HepG2 (cell line): ENCODE results near the gene KIAA0408. TPM values are rescaled to one million over a fixed set of nuclear protein-coding genes. Genes with fewer than 3 reads are reported as not detected.

Experiments used
- ATAC-seq: fragments of 200-7000 bp; cut with Tn5 transposase; 3 replicates; pipeline ENCODE4 v1.9.1; 2020; ENCODE audit warnings: mild to moderate bottlenecking, moderate library complexity
- BruUV-seq: library from RNA; stranded (reverse); fragments of 400-500 nt; replicated peaks from 2 replicates; lab custom pipeline; 2021; lab: Mats Ljungman, UMichigan
- CTCF ChIA-PET: fragments of 300-600 bp; formaldehyde crosslinking; extraction: SDS; loops from one replicate; lab custom pipeline; 2021; ENCODE audit warnings: low total read pairs, inconsistent platforms, low intra/inter-chr PET ratio; lab: Yijun Ruan, JAX
- POLR2A ChIA-PET: fragments of 350-600 bp; sonication (Branson Sonifier 250); formaldehyde crosslinking; loops from one replicate; lab custom pipeline; 2020; ENCODE audit warnings: antibody characterized with exemption, inconsistent platforms; lab: Yijun Ruan, JAX
- DNase-seq: peaks from one replicate; pipeline ENCODE4 v3.0.0-alpha.2; 2015; ENCODE audit warnings: low spot score
- FAIRE-seq: peaks from 3 replicates; lab custom pipeline; 2011; peaks lifted over from hg19 to GRCh38; lab: Jason Lieb, UNC
- H2AFZ ChIP-seq: one replicate; pipeline ENCODE4 v1.6.1; 2011; ENCODE audit warnings: low read length, inconsistent platforms
- H3K27ac ChIP-seq: fragments of 300-600 bp; 3 replicates; pipeline ENCODE4 v1.8.0; 2011; ENCODE audit warnings: mixed run types, mild to moderate bottlenecking, mixed read lengths, low read length, inconsistent platforms; ENCODE audit not compliant: insufficient read depth; ENCODE audit errors: extremely low read length
- H3K27me3 ChIP-seq, 2 experiments: fragments of 200-600 bp in 1 of 2; 2 replicates in 1 of 2; 3 replicates in 1 of 2; pipeline versions ENCODE4 v1.6.0 to v1.8.0; 2011; ENCODE audit warnings: low read length in 2 of 2, mild to moderate bottlenecking in 2 of 2, moderate library complexity in 2 of 2, inconsistent platforms in 1 of 2; ENCODE audit not compliant: insufficient read depth in 2 of 2, control insufficient read depth in 1 of 2
- H3K36me3 ChIP-seq, 2 experiments: fragments of 200-600 bp in 1 of 2; replicated peaks in 1 of 2; 2 replicates in 1 of 2; 3 replicates in 1 of 2; pipeline versions ENCODE4 v1.5.1 to v1.8.0; 2011; ENCODE audit warnings: low read length in 2 of 2, inconsistent platforms in 1 of 2; ENCODE audit not compliant: insufficient read depth in 2 of 2, control insufficient read depth in 1 of 2
- H3K4me1 ChIP-seq: 2 replicates; pipeline ENCODE4 v1.5.1; 2012; ENCODE audit warnings: low read length, inconsistent platforms; ENCODE audit not compliant: insufficient read depth
- H3K4me2 ChIP-seq: 2 replicates; pipeline ENCODE4 v1.6.0; 2011; ENCODE audit warnings: low read depth, low read length, inconsistent platforms
- H3K4me3 ChIP-seq, 3 experiments: fragments of 200-600 bp in 1 of 3; sonication (generic), shearing (Covaris generic) in 1 of 3; replicated peaks in 1 of 3; 2 replicates each; pipeline ENCODE4 v1.5.1; 2011 to 2016; ENCODE audit warnings: low read length in 3 of 3, inconsistent platforms in 2 of 3, low read depth in 2 of 3, mild to moderate bottlenecking in 2 of 3, control low read depth in 1 of 3, mixed read lengths in 1 of 3; ENCODE audit not compliant: insufficient read depth in 1 of 3
- H3K79me2 ChIP-seq: one replicate; pipeline ENCODE4 v1.6.1; 2011; ENCODE audit warnings: low read length, inconsistent platforms; ENCODE audit not compliant: insufficient read depth
- H3K9ac ChIP-seq: 2 replicates; pipeline ENCODE4 v1.6.0; 2011; ENCODE audit warnings: mild to moderate bottlenecking, low read depth, low read length, inconsistent platforms; ENCODE audit not compliant: insufficient read depth
- H3K9me3 ChIP-seq: 2 replicates; pipeline ENCODE4 v1.5.1; 2012; ENCODE audit warnings: mild to moderate bottlenecking, low read length
- H4K20me1 ChIP-seq: 2 replicates; pipeline ENCODE4 v1.6.0; 2011; ENCODE audit warnings: inconsistent platforms, mild to moderate bottlenecking, low read length, moderate library complexity; ENCODE audit not compliant: insufficient read depth
- ARNT2 ChIP-seq: sonication (generic); formaldehyde crosslinking; IDR thresholded peaks from 2 replicates; pipeline ENCODE4 v1.8.0; 2022; ENCODE audit warnings: mild to moderate bottlenecking, low read depth, missing genetic modification reagents, moderate library complexity
- IRX3 ChIP-seq: sonication (generic); formaldehyde crosslinking; IDR thresholded peaks from 2 replicates; pipeline ENCODE4 v1.8.1; 2023; ENCODE audit warnings: mild to moderate bottlenecking, low read depth, missing genetic modification reagents, borderline replicate concordance
- NPAS2 ChIP-seq: sonication (generic); formaldehyde crosslinking; IDR thresholded peaks from 2 replicates; pipeline ENCODE4 v1.8.0; 2022; ENCODE audit warnings: mild to moderate bottlenecking, missing genetic modification reagents, borderline replicate concordance
- PHF5A ChIP-seq: IDR thresholded peaks from one replicate; pipeline ENCODE4 v1.6.1; 2018; ENCODE audit warnings: low read depth, missing genetic modification reagents; ENCODE audit not compliant: unreplicated experiment
- RFXAP ChIP-seq: sonication (generic); formaldehyde crosslinking; IDR thresholded peaks from 2 replicates; pipeline ENCODE4 v1.4.0; 2020; ENCODE audit warnings: missing genetic modification reagents, borderline replicate concordance
- SCMH1 ChIP-seq: sonication (generic); formaldehyde crosslinking; IDR thresholded peaks from 2 replicates; pipeline ENCODE4 v1.9.0; 2021; ENCODE audit warnings: missing genetic modification reagents, mild to moderate bottlenecking, borderline replicate concordance
- TCF7 ChIP-seq: sonication (generic); IDR thresholded peaks from 2 replicates; pipeline ENCODE4 v1.6.1; 2016; ENCODE audit warnings: antibody characterized with exemption, low read depth
- TEAD3 ChIP-seq: optimal IDR thresholded peaks from 2 replicates; pipeline ENCODE3; 2016; ENCODE audit warnings: borderline replicate concordance
- TMF1 ChIP-seq: sonication (generic); formaldehyde crosslinking; IDR thresholded peaks from 2 replicates; pipeline ENCODE4 v1.8.1; 2022; ENCODE audit warnings: low read depth, missing genetic modification reagents
- ZBTB38 ChIP-seq: sonication (generic); formaldehyde crosslinking; IDR thresholded peaks from 2 replicates; pipeline ENCODE4 v1.5.1; 2020; ENCODE audit warnings: mild to moderate bottlenecking, missing genetic modification reagents
- ZNF263 ChIP-seq: sonication (generic); formaldehyde crosslinking; IDR thresholded peaks from 2 replicates; pipeline ENCODE4 v1.4.0; 2020; ENCODE audit warnings: missing genetic modification reagents
- ZNF33A ChIP-seq: sonication (generic); formaldehyde crosslinking; IDR thresholded peaks from 2 replicates; pipeline ENCODE4 v1.5.1; 2020; ENCODE audit warnings: missing genetic modification reagents, mild to moderate bottlenecking, moderate library complexity, borderline replicate concordance
- ZNF557 ChIP-seq: sonication (generic); formaldehyde crosslinking; IDR thresholded peaks from 2 replicates; pipeline ENCODE4 v1.4.0; 2020; ENCODE audit warnings: missing genetic modification reagents
- WGBS: methylation state at CpG from one replicate; pipeline ENCODE4 v1.1.6; 2017; ENCODE audit warnings: low lambda C conversion rate; 5-methylcytosine and 5-hydroxymethylcytosine counted together
- in situ Hi-C: cut with HindIII; loops from 2 replicates; pipeline ENCODE4 v1.10.0; 2017; ENCODE audit warnings: low pct_unique_long_range_greater_than_20kb; ENCODE audit not compliant: extremely low pct_ligation_motif_present
- intact Hi-C: fragments of 100-400 bp; cut with micrococcal nuclease; formaldehyde crosslinking; loops from one replicate; pipeline ENCODE4 v1.10.0; 2022; ENCODE audit not compliant: unreplicated experiment
- polyA plus RNA-seq, 8 experiments: library from polyadenylated mRNA; depleted of rRNA in 3 of 8; stranded (reverse) in 7 of 8; unstranded in 1 of 8; fragments of >200 nt; fragmentation: Illumina TruSeq in 4 of 8; extraction: Trizol in 4 of 8; gene quantifications; 2 replicates each; pipeline versions ENCODE4 v1.2.1 to v1.2.3, GENCODE V29; 2011 to 2016; ENCODE audit warnings: low read depth in 4 of 8, missing spikeins in 1 of 8, mixed read lengths in 1 of 8; ENCODE audit not compliant: insufficient read depth in 1 of 8
- total RNA-seq, 5 experiments: library from RNA; depleted of rRNA; stranded (reverse); fragments of >200 nt; fragmentation: Illumina TruSeq; extraction: Trizol; gene quantifications; 2 replicates each; pipeline ENCODE4 v1.2.3, GENCODE V29; 2016; ENCODE audit warnings: low read depth in 1 of 5
- TF ChIP-seq, protein P1 (sequence below): sonication (generic); formaldehyde crosslinking; IDR thresholded peaks from 2 replicates; pipeline ENCODE4 v1.8.0; 2023; ENCODE audit warnings: mild to moderate bottlenecking, missing genetic modification reagents
- TF ChIP-seq, protein P2 (sequence below): sonication (generic); formaldehyde crosslinking; IDR thresholded peaks from 2 replicates; pipeline ENCODE4 v1.8.0; 2022; ENCODE audit warnings: missing genetic modification reagents, low read depth, mild to moderate bottlenecking, borderline replicate concordance
- TF ChIP-seq, protein P3 (sequence below): sonication (generic); formaldehyde crosslinking; IDR thresholded peaks from 2 replicates; pipeline ENCODE4 v1.5.0; 2020; ENCODE audit warnings: missing genetic modification reagents
- TF ChIP-seq, protein P4 (sequence below): sonication (generic); formaldehyde crosslinking; IDR thresholded peaks from 2 replicates; pipeline ENCODE4 v1.4.0; 2020; ENCODE audit warnings: missing genetic modification reagents
- TF ChIP-seq, protein P5 (sequence below): sonication (generic); formaldehyde crosslinking; IDR thresholded peaks from 2 replicates; pipeline ENCODE4 v1.9.0; 2021; ENCODE audit warnings: missing genetic modification reagents, mild to moderate bottlenecking, borderline replicate concordance

KIAA0408 gene
- total and polyA plus RNA-seq, 2 of the 13 experiments (the other 11 are each of a cell fraction or from before 2014, with no cell fraction given) = not detected

DNA sequence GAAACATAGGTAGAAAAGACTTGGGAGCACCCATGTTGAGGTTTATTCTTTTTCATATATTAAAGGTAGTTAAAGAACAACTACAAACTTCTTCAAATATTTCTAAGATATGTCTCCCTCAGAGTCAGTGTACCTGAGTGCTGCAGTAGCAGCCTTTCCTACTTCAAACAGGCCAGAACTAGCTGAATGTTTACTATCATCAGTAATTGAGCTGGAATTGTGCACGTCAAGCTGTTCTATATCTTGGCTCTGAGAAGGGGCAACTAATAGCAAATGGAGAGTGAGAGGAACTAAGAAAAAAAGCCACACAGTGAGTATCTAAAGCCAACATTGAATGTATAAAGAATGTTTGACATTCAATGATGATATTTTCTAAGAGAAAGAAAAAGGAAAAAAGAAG lies 38.2 kb upstream of the KIAA0408 start:
- Histone ChIP-seq H2AFZ (no peak overlapping the region), H3K4me3 (no peak overlapping the region), H3K4me2 (no peak overlapping the region), H3K27me3 (no peaks in the 10 kb centered on the region), H4K20me1 (no peaks in the 10 kb centered on the region), H3K27ac (no peak overlapping the region), H3K36me3 (no peaks in the 10 kb centered on the region), H3K9ac (no peak overlapping the region), H3K4me1 (no peaks in the 10 kb centered on the region), H3K9me3 (no peaks in the 10 kb centered on the region), H3K79me2 (no peaks in the 10 kb centered on the region)
- in situ Hi-C loops = no loop called here
- FAIRE-seq (no peak), ATAC-seq (no peak), DNase-seq (no peak)
- intact Hi-C loops = no loop called here
- ChIA-PET CTCF (no interaction called here), POLR2A (no interaction called here)
- 3% methylated on average over 1 of the region's 1 CpG for WGBS
- no TSS peak for BruUV-seq
- TF ChIP-seq ZNF557 (CRISPR knock-in tag) = no peak
- no peak for TF ChIP-seq PHF5A (CRISPR knock-in tag)
- TF ChIP-seq, protein P1, sequence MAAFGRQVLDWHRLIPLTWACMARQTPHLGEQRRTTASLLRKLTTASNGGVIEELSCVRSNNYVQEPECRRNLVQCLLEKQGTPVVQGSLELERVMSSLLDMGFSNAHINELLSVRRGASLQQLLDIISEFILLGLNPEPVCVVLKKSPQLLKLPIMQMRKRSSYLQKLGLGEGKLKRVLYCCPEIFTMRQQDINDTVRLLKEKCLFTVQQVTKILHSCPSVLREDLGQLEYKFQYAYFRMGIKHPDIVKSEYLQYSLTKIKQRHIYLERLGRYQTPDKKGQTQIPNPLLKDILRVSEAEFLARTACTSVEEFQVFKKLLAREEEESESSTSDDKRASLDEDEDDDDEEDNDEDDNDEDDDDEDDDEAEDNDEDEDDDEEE (CRISPR knock-in tag) = no peak
- no peak for TF ChIP-seq ZNF33A (CRISPR knock-in tag)
- TF ChIP-seq ZBTB38 (CRISPR knock-in tag) = no peak
- TF ChIP-seq TCF7 = no peak
- TF ChIP-seq, protein P2, sequence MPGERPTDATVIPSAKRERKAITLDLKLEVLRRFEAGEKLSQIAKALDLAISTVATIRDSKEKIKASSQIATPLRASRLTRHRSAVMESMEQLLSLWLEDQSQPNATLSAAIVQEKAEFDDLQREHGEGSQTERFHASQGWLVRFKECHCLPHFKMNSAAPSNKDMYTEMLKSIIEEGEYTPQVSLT (CRISPR knock-in tag) = no peak
- TF ChIP-seq ARNT2 = no peak
- TF ChIP-seq IRX3 (CRISPR knock-in tag) = no peak
- TF ChIP-seq RFXAP (CRISPR knock-in tag) = no peak
- TF ChIP-seq, protein P3, sequence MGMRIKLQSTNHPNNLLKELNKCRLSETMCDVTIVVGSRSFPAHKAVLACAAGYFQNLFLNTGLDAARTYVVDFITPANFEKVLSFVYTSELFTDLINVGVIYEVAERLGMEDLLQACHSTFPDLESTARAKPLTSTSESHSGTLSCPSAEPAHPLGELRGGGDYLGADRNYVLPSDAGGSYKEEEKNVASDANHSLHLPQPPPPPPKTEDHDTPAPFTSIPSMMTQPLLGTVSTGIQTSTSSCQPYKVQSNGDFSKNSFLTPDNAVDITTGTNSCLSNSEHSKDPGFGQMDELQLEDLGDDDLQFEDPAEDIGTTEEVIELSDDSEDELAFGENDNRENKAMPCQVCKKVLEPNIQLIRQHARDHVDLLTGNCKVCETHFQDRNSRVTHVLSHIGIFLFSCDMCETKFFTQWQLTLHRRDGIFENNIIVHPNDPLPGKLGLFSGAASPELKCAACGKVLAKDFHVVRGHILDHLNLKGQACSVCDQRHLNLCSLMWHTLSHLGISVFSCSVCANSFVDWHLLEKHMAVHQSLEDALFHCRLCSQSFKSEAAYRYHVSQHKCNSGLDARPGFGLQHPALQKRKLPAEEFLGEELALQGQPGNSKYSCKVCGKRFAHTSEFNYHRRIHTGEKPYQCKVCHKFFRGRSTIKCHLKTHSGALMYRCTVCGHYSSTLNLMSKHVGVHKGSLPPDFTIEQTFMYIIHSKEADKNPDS (CRISPR knock-in tag) = no peak
- TF ChIP-seq TEAD3 = no peak
- TF ChIP-seq, protein P4, sequence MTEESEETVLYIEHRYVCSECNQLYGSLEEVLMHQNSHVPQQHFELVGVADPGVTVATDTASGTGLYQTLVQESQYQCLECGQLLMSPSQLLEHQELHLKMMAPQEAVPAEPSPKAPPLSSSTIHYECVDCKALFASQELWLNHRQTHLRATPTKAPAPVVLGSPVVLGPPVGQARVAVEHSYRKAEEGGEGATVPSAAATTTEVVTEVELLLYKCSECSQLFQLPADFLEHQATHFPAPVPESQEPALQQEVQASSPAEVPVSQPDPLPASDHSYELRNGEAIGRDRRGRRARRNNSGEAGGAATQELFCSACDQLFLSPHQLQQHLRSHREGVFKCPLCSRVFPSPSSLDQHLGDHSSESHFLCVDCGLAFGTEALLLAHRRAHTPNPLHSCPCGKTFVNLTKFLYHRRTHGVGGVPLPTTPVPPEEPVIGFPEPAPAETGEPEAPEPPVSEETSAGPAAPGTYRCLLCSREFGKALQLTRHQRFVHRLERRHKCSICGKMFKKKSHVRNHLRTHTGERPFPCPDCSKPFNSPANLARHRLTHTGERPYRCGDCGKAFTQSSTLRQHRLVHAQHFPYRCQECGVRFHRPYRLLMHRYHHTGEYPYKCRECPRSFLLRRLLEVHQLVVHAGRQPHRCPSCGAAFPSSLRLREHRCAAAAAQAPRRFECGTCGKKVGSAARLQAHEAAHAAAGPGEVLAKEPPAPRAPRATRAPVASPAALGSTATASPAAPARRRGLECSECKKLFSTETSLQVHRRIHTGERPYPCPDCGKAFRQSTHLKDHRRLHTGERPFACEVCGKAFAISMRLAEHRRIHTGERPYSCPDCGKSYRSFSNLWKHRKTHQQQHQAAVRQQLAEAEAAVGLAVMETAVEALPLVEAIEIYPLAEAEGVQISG (CRISPR knock-in tag) = no peak
- TF ChIP-seq, protein P5, sequence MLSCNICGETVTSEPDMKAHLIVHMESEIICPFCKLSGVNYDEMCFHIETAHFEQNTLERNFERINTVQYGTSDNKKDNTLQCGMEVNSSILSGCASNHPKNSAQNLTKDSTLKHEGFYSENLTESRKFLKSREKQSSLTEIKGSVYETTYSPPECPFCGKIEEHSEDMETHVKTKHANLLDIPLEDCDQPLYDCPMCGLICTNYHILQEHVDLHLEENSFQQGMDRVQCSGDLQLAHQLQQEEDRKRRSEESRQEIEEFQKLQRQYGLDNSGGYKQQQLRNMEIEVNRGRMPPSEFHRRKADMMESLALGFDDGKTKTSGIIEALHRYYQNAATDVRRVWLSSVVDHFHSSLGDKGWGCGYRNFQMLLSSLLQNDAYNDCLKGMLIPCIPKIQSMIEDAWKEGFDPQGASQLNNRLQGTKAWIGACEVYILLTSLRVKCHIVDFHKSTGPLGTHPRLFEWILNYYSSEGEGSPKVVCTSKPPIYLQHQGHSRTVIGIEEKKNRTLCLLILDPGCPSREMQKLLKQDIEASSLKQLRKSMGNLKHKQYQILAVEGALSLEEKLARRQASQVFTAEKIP (CRISPR knock-in tag) = no peak
- TF ChIP-seq SCMH1 = no peak
- TF ChIP-seq NPAS2 (CRISPR knock-in tag) = no peak
- no peak for TF ChIP-seq ZNF263 (CRISPR knock-in tag)
- no peak for TF ChIP-seq TMF1 (CRISPR knock-in tag)
